Skeletal muscle cell (primary cell): ENCODE measurements around the gene DIDO1.
"Not testable (repeated sequence)": the region's sequence is repeated elsewhere in the genome, so short reads cannot be mapped to it uniquely, and the experiment has no call there.

Source experiments
- DNase-seq: peaks from one replicate; pipeline ENCODE4 v3.0.0-alpha.2; 2010; ENCODE audit warnings: low read depth
- H3K4me3 ChIP-seq: 2 replicates; pipeline ENCODE4 v1.5.1; 2011; ENCODE audit warnings: low read depth, mild to moderate bottlenecking, control low read depth, low read length, moderate library complexity

The DIDO1 gene

DNA sequence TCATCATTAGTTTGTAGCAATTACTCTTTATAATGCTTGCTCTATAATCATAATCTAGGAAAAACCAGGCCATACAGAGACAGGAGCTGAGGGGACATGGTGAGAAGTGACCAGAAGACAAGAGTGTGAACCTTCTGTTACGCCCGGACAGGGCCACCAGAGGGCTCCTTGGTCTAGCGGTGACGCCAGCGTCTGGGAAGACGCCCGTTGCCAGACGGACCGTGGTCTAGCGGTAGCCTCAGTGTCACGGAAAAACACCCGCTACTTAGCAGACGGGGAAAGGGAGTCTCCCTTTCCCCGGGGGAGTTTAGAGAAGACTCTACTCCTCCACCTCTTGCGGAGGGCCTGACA, 52.6 kb downstream of the DIDO1 start:
- DNase-seq, H3K4me3 ChIP-seq: not testable (repeated sequence)

DNA sequence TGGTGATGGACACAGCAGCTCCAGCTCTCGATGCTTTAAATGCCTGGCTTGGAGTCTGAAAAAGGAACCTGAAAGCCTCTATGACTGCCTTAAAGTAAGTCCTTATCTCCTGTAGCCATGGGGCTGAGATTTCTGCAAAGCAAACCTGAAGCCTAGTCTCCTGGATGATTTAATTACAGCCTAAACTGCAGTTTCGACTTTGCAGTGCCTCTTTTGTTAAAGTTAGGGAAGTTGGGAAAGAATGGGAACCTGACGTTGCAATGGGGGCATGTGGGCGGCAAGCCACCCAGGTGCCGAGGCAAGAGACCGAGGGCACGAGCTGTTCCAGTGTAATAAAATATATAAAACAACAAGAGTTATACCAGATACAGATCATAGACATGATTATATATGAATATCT, 53.0 kb downstream of the DIDO1 start:
- no peak for DNase-seq
- no peak overlapping the region for H3K4me3 ChIP-seq

DNA sequence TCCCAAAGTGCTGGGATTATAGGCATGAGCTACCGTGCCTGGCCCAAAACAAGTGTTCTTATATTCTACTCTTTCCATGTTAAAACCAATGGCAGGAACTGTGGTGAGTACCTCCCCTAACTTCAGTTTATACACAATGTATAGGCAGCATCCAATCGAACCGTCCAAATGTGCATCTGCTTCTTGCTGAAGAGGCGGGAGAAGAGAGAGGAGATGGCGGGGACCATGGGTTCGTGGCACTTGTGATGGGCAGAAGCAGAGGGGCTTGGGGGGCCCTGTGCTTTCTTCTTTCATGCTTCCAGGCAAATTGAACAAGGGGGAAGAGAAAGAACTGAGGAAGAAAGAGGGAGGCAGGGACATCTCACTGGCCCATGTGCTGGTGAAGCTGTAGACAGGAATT, 53.4 kb downstream of the DIDO1 start:
- DNase-seq: no peak
- no peak overlapping the region for H3K4me3 ChIP-seq

DNA sequence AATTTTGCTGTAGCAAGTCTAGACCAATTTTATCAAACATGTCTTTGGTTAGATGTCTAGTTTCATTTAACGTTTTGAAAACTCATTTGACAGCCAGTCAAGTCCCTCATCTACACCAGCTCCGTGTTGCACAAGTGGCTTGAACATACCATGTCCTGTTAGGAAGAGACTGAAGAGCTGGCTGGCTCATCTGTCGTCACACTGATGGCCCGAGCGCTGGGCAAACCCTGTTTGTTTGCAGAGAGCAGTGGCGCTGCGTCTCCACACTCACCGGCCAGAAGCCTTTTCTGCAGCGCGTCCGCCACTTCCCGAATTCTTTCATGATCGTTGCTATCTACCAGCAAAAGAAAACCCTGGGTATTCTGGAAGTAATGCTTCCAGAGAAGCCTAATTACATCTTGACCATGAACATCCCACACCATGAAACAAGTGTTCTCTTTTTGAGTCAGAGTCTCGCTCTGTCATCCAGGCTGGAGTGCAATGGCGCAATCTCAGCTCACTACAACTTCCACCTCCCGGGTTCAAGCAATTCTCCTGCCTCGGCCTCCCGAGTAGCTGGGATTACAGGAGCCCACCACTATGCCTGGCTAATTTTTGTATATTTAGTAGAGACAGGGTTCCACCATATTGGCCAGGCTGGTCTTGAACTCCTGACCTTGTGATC, 54.0 kb downstream of the DIDO1 start:
- H3K4me3 ChIP-seq: no peak overlapping the region
- no peak for DNase-seq

DNA sequence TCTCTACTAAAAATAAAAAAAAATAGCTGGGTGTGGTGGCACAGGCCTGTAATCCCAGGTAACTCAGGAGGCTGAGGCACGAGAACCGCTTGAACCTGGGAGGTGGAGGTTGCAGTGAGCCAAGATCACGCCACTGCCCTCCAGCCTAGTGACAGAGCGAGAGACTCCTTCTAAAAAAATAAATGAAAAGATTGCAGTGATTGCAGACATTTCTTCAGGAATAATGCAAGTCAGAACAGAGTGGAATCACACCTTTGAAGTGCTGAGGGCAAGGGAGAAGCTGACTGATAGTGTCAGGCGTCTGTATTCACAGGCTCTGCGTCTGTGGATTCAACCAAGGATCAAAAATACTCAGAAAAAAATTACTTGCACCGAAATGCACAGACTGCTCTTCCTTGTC, 62.1 kb downstream of the DIDO1 start:
- no peak overlapping the region for H3K4me3 ChIP-seq
- no peak for DNase-seq

DNA sequence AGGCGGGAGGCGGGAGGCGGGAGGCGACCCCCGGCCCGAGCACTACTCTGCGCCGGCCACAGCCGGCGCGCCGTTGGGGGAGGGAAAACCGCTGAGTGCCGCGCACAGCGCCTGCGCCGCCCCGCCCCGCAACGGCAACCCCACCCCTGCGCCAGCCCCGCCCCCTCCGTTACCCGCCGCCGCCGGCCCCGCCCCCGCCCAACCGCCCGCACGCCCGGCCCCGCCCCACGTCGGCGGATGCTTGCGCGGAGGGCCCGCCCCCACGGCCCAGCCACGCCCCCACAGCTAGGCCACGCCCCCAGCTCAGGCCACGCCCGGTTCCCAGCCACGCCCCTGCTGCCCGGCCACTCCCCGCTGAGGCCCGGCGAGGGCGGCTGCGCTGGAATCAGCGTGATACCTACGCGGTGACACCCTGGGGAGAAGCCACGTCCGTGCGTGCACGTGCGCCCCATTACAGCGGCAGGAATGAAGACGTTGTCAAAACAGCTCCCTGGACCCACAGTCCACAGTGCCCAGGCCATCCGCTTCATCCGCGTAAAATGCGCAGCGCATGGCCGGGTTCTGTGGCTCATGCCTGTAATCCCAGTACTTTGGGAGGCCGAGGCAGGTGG, 64.5 kb downstream of the DIDO1 start, which contains the start of gene TCFL5:
TSS of gene TCFL5 (minus strand) at position 97 of the 611 bp plus-strand sequence. CDS start 152 bp downstream, outside the sequence.
- no peak for DNase-seq
- peak within 1 kb of the TSS; percentile 59 for H3K4me3 ChIP-seq

DNA sequence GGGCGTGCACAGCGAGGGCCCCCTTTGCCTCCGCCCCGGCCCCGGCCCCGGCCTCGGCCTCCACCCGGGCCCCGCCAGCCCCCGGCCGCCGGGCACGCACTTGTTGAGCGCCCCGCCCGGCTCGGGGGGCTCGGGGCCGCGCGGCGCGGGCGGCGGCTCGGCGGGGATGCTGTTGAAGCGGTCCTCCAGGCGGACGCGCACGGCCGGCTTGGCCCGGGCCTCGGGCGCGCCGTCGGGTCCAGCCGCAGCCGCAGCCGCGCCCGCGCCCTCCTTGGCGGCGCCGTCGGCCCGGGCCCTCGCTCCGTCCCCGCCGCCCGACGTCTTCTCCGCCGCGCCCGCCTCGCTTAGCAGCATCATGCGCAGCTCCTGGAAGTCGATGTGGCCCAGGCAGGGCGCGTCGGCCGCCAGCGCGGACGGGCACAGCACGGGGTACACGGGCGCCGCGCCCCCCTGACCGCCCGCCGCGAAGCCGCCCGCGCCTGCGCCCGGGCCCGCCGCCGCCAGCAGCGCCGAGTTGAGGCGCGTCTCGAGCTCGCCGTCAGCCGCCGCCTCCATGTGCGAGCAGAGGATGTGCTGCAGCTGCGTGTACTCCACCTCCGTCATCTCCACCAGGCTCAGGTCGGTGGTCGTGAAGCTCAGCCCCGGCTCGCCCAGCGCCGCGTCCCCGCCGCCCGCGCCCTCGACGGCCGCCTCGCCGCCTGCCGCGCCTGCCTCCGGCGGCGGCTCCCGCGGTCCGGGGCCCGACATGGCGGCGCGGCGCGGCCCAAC, 65.2 kb downstream of the DIDO1 start:
- H3K4me3 ChIP-seq: peak overlapping the region; percentile 59
- DNase-seq: no peak

DNA sequence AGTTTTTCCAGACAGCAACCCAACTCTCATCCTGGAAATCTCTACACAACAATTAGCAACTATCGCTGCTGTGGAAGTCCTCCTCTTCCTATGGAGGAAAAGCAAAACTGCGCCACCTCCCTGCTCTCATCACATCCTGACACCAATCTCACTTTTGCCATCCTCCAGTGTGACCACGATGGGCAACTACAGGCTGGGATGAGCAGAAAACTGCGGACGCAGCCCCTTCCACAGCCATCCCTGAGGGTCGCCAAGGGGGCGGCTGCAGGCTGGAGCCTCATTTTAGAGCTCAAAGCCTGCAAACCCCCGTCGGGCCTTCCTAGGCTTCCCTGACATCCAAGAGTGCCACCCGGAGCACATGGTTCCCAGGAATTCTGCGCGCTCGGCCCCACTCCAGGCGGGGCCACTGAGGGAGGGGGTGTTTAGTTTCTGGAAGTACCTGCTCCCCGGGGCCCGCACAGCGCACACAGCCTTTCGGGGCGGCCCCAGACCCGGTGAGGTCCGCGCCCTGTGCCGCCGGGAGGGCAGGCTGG, 65.8 kb downstream of the DIDO1 start:
- no peak for DNase-seq
- H3K4me3 ChIP-seq: peak overlapping the region; percentile 59

DNA sequence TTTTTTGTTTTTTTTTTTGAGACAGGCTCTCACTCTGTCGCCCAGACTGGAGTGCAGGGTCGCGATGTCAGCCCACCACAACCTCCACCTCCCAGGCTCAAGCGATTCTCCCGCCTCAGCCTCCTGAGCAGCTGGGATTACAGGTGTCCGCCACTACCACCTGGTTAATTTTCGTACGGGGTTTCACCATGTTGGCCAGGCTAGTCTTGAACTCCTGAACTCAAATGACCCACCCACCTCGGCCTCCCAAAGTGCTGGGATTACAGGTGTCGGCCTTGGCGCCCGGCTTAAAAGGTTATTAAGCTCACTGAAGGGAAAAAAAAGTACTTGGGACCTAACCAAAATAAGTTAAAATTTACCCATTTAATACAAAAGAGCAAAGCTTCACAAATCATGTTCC, 66.6 kb downstream of the DIDO1 start:
- peak overlapping the region; percentile 59 for H3K4me3 ChIP-seq
- no peak for DNase-seq

DNA sequence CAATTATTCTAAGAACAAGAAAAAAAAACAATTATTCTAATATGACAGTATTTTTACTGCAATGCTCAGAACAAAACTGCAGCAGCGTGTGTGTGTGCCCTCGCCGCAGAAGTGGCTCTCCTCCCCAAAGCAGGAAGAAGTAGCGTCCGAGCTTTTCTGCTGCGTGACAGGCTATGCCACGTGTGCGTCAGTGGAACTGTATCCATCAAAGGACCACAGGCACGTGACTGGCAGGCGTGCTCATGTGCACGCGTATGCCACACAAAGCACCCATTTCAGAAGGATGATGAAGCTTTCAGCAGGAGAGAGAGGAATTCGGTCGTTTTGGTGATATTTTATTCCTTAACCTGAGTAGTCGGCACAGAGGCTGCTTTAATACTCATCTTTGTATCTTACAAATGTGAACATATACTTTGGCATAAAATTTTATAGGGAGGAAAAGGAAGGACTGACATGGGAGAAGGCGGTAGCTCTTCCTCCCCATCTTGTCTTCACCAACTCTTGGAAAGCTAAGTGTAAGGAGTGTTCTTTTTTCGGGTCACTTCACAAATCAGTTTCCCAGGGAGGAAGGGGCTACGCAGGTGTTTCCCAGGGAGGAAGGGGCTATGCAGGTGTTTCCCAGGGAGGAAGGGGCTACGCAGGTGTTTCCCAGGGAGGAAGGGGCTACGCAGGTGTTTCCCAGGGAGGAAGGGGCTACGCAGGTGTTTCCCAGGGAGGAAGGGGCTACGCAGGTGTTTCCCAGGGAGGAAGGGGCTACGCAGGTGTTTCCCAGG, 68.1 kb downstream of the DIDO1 start:
- no peak for DNase-seq

DNA sequence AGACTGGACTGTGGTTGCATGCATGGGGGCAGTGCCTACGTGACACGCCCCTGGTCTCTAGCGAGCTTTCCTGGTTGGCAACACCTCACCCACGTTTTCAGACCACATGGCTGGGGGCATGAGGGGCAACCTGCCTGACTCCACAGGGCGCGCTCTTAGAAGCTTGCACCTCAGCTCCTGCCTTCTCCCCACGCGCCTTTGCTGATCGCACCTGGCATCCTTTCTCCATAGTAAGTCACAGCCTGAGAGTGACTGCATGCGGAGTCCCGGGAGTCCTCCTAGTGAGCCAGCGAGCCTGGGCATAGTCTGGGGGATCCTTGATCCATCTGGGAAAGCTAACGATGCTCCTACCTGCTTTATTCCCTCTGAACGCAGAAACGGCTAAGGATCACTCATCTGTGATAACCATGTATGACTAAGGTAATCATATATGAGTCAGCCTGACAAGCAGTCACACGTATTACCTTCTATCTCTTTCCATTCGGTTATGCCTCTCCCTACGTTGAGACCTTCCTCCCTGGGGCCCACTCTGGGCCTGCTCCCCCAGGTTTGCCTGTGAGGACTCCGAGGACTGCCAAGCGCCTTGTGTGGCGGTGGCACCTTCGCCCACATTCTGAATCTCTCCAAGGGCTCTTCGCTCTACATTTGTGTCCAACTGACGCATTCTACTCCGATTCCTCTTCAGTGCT, 69.2 kb downstream of the DIDO1 start:
- DNase-seq: no peak
- H3K4me3 ChIP-seq: no peak overlapping the region

More for the DNA sequence above, 68.1 kb downstream of the DIDO1 start:
- no peak overlapping the region for H3K4me3 ChIP-seq

DNA sequence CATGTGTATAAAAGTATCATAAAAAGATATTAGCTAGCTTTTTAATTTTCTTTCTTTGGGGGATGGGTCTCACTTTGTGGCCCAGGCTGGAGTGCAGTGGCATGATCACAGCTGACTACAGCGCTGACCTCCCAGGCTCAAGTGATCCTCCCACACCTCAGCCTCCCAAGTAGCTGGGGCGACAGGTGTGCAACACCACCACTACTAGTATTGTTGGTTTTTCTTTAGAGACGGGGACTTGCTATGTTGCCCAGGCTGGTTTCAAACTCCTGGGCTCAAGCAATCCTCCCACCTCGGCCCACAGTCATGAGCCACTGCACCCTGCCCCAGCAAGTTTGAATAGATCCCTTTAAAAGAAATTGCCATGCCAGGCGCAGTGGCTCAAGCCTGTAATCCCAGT, 71.2 kb downstream of the DIDO1 start:
- DNase-seq: no peak
- H3K4me3 ChIP-seq: no peak overlapping the region

DNA sequence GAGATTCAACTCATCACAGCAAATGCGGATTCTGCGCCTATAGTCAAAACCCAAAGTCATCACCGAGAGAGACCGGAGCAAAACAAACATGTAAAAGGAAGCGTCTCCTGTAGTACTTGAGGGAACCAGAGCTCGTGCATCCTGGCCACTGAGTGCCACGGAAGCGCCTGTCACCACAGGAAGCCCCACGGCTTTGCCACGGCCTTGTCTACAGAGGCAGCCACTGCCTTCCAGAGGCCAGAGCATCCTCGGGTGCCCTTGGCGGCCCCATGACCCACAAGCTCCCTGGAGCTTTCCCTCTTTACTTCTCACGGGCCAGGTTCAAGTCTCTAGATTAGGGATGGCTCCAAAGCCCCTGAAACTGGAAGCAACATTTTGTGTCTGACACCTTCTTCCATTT, 72.2 kb downstream of the DIDO1 start:
- no peak for DNase-seq
- H3K4me3 ChIP-seq: no peak overlapping the region

DNA sequence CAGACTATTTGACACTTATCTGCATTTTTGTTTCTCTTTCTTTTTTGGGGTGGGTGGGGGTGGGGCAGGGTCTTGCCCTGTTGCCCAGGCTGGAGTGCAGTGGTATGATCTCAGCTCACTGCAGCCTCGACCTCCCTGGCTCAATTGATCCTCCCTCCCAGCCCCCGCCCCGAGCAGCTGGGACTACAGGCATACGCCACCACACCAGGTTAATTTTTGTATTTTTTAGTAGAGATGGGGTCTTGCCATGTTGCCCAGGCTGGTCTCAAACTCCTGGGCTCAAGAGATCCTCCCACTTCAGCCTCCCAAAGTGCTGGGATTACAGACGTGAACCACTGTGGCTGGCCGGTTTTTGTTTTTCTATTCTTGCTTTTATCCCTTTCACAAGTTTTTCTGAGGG, 73.0 kb downstream of the DIDO1 start:
- not testable (repeated sequence) for DNase-seq, H3K4me3 ChIP-seq

DNA sequence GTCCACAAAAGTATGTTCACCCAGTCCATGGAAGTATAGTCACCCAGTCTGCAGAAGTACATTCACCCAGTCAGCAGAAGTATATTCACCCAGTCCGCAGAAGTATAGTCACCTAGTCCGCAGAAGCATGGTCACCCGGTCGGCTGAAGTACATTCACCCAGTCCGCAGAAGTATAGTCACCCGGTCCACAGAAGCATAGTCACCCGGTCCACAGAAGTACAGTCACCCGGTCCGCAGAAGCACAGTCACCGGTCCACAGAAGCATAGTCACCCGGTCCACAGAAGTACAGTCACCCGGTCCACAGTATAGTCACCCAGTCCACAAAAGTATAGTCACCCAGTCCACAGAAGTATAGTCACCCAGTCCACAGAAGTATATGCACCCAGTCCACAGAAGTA, 73.5 kb downstream of the DIDO1 start:
- no peak for DNase-seq
- no peak overlapping the region for H3K4me3 ChIP-seq

DNA sequence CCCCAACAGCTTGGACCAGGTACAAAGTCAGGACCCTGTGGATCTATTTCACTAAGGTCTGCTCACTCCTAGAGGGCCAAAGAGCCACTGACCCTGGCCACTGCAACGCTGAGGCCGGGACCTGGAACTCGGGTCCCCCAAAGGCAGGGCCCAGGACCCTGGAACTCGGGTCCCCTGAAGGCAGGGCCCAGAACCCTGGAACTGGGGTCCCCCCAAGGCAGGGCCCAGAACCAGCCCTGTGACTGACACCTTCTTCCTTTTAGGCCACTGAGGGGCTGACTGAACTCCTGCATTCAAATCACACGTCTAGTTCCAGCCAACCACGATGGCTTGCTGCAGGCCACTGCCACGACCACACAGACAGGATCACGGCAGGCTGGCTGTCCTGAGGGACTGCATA, 74.1 kb downstream of the DIDO1 start:
- no peak for DNase-seq
- H3K4me3 ChIP-seq: no peak overlapping the region

DNA sequence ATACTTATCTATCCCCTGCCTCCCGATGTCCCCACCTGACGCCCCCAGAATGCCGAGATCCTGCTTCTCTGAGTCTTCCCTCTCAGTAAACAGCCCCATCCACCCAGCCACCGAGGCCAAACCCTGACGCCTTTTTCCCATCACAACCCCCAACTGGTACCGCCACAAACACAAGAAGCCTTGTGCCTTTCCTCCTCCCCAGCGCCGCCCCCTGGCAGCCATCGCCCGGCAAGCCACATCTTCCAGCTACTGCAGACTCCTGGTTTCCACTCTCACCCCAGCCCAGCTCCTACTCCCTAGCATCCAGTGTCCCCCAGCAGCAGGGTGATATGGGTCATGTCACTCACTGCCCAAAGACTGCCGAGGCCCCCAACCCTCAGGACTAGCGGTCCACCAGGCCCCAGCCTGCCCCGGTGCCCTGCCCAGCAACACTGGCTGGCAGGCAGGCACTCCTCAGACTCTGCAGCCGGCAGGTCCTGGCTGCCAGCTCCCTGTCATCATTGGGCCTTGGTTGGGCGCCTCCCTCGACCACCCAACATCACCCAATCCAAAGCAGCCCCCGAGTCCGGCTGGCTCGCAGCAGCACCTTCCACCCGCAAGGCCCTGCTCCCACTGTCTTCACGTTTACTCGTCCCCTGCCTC, 75.9 kb downstream of the DIDO1 start:
- no peak for DNase-seq

DNA sequence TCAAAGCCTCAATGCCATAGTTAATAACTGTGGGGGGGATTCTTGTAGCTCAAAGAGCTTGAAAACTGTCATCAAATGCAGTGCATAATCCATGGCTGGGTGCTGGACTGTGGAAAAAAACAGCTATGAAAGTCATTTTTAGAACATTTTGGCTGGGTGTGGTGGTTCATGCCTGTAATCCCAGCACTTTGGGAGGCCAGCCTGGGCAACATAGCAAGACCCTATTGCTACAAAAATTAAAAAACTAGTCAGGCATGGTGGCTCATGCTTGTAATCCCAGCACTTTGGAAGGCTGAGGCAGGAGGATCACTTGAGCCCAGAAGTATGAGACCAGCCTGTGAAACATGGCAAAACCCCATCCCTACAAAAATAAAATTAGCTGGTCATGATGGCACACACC, 76.9 kb downstream of the DIDO1 start:
- no peak overlapping the region for H3K4me3 ChIP-seq
- no peak for DNase-seq

More for the DNA sequence above, 75.9 kb downstream of the DIDO1 start:
- H3K4me3 ChIP-seq: no peak overlapping the region

DNA sequence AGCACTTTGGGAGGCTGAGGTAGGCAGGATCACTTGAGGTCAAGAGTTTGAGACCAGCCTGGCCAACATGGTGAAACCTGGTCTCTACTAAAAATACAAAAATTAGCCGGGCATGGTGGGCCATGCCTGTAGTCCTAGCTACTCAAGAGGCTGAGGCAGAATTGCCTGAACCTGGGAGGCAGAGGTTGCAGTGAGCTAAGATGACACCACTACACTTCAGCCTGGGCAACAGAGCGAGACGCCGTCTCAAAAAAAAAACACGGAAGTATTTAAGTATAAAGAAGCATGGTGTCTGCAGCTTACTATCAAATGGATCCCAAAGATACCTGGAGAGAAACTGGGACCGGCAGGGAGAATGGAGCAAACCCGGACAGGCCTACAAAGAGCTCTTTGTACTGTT, 77.4 kb downstream of the DIDO1 start:
- DNase-seq: not testable (repeated sequence)

More for the DNA sequence above, 77.4 kb downstream of the DIDO1 start:
- not testable (repeated sequence) for H3K4me3 ChIP-seq
